Measurements from ENCODE around the gene KLK5. TPM values are rescaled to one million over a fixed set of nuclear protein-coding genes. Genes with fewer than 3 reads are reported as not detected.

The KLK5 gene
- total RNA-seq, 1 experiment from 2014 or later: not detected

DNA sequence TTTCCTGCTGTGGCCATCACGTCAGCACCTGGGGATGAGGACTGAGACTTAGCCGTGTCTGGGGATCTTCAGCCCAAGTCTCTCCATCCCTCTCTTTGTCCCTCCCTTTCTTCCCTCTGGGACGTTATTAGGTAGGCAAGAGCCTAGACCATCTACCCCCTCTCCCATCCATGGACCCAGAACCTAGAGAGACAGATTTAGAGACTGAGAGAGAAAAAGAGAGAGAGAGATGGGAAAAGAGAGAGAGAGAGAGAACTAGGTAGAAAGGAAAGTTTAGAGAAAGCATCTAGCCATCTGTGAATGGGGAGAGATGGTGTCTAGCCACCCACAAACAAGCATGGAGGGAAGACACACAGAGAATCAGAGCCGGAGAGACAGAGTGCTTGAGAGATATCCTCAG, 42.1 kb downstream of the KLK5 start:
- no peak overlapping the region for H2BK5ac ChIP-seq (ENCODE audit: insufficient read length, low read length)
- H4K20me1 ChIP-seq (ENCODE audit: control insufficient read depth, insufficient read depth, insufficient read length): no peaks in the 10 kb centered on the region
- H3K79me1 ChIP-seq (ENCODE audit: insufficient read depth, low read depth, low read length, poor library complexity, severe bottlenecking): no peaks in the 10 kb centered on the region
- no peak overlapping the region for H3K18ac ChIP-seq (ENCODE audit: insufficient read length, low read depth, low read length)
- no peak overlapping the region for H3K4ac ChIP-seq (ENCODE audit: low read depth, low read length)
- TF ChIP-seq, protein P1, sequence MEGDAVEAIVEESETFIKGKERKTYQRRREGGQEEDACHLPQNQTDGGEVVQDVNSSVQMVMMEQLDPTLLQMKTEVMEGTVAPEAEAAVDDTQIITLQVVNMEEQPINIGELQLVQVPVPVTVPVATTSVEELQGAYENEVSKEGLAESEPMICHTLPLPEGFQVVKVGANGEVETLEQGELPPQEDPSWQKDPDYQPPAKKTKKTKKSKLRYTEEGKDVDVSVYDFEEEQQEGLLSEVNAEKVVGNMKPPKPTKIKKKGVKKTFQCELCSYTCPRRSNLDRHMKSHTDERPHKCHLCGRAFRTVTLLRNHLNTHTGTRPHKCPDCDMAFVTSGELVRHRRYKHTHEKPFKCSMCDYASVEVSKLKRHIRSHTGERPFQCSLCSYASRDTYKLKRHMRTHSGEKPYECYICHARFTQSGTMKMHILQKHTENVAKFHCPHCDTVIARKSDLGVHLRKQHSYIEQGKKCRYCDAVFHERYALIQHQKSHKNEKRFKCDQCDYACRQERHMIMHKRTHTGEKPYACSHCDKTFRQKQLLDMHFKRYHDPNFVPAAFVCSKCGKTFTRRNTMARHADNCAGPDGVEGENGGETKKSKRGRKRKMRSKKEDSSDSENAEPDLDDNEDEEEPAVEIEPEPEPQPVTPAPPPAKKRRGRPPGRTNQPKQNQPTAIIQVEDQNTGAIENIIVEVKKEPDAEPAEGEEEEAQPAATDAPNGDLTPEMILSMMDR (conservative IDR thresholded peaks at IDR 0.05): no peak
- H2AK5ac ChIP-seq (ENCODE audit: insufficient read length, low read length): no peak overlapping the region
- H3K23ac ChIP-seq (ENCODE audit: insufficient read length, low read depth, low read length): no peak overlapping the region
- no peak overlapping the region for H3K56ac ChIP-seq (ENCODE audit: insufficient read length, low read depth, low read length)
- H2BK20ac ChIP-seq (ENCODE audit: low read depth, low read length, poor library complexity, severe bottlenecking): no peak overlapping the region
- H3K4me1 Mint-ChIP-seq: peaks cover 18 to 26% of the 10 kb centered on the region in 2 experiments
- no peak overlapping the region; a peak in 1 of 5 replicates for H3K4me3 Mint-ChIP-seq
- peaks cover 30% of the 10 kb centered on the region; the same call in 1 of the 2 replicates for H3K27me3 ChIP-seq (ENCODE audit: insufficient read depth, low read length)
- no CpG with 5 or more reads among the region's 4 CpGs for WGBS (ENCODE audit: extremely low coverage, insufficient read length, low lambda C conversion rate)
- no peak overlapping the region for H2BK12ac ChIP-seq (ENCODE audit: insufficient read length, low read depth, low read length)
- no peak overlapping the region for H2BK120ac ChIP-seq (ENCODE audit: low read depth, low read length, poor library complexity, severe bottlenecking)
- no peak overlapping the region for H2AFZ ChIP-seq (ENCODE audit: low read length)
- no peaks in the 10 kb centered on the region; a peak in 1 of 5 replicates for H3K9me3 Mint-ChIP-seq
- no peaks in the 10 kb centered on the region for H3K36me3 Mint-ChIP-seq (ENCODE audit: insufficient read depth in 1 of 3, low read depth in 3 of 3)
- H3K4me1 ChIP-seq (ENCODE audit: insufficient read depth, low read length): no peaks in the 10 kb centered on the region
- H3K14ac ChIP-seq (ENCODE audit: insufficient read depth, low read length): no peak overlapping the region
- H3T11ph ChIP-seq (ENCODE audit: low read length): no peak overlapping the region
- no peak overlapping the region for H3K9ac ChIP-seq (ENCODE audit: extremely low read depth, insufficient read length, low read length)
- H4K91ac ChIP-seq (ENCODE audit: insufficient read length, low read depth, low read length): no peak overlapping the region
- no peak for DNase-seq
- H3K79me2 ChIP-seq (ENCODE audit: insufficient read depth, low read length): no peaks in the 10 kb centered on the region
- peaks cover 7% of the 10 kb centered on the region for H3K23me2 ChIP-seq (ENCODE audit: insufficient read length, low read depth, low read length, poor library complexity, severe bottlenecking)
- no peak overlapping the region for H4K8ac ChIP-seq (replicated peaks; ENCODE audit: insufficient read length, low read depth, low read length)
- H3K27ac Mint-ChIP-seq: no peak overlapping the region
- H3K27ac ChIP-seq (ENCODE audit: insufficient read length, low read depth, low read length): no peak overlapping the region
- no peak overlapping the region for H4K5ac ChIP-seq (ENCODE audit: insufficient read length, low read depth, low read length)
- no peak overlapping the region for H3K4me2 ChIP-seq (ENCODE audit: insufficient read depth, insufficient read length, low read length)
- H2BK15ac ChIP-seq (ENCODE audit: low read depth, low read length): no peak overlapping the region
- no peaks in the 10 kb centered on the region for H3K9me3 ChIP-seq (ENCODE audit: control insufficient read depth, low read depth, low read length)
- H3K27me3 Mint-ChIP-seq (ENCODE audit: low read depth): peaks cover 46% of the 10 kb centered on the region

Measured in H9 (cell line).